RCC 7860 (cell line): ENCODE data around the gene TRMT6.
A peak's percentile ranks its signal among the peaks of the same experiment; 100 is the strongest.

Source experiments
- DNase-seq: peaks from one replicate; pipeline ENCODE4 v3.0.0-alpha.2; 2015; ENCODE audit warnings: low spot score
- FAIRE-seq: peaks from 2 replicates; lab custom pipeline; 2012; peaks lifted over from hg19 to GRCh38; lab: Jason Lieb, UNC

Gene TRMT6

GRCh38 chr20:5967469-5967868, 17.1 kb upstream of the TRMT6 start:
- DNase-seq = no peak
- no peak for FAIRE-seq

GRCh38 chr20:5949943-5950270, 426 bp downstream of the TRMT6 start:
- no peak for FAIRE-seq
- no peak for DNase-seq

GRCh38 chr20:5947276-5947675, 3.1 kb downstream of the TRMT6 start:
- no peak for DNase-seq
- FAIRE-seq = no peak

- peak; percentile 54 for DNase-seq
- no peak for FAIRE-seq
Measured at GRCh38 chr20:5945963-5946362, 4.4 kb downstream of the TRMT6 start.

DNA sequence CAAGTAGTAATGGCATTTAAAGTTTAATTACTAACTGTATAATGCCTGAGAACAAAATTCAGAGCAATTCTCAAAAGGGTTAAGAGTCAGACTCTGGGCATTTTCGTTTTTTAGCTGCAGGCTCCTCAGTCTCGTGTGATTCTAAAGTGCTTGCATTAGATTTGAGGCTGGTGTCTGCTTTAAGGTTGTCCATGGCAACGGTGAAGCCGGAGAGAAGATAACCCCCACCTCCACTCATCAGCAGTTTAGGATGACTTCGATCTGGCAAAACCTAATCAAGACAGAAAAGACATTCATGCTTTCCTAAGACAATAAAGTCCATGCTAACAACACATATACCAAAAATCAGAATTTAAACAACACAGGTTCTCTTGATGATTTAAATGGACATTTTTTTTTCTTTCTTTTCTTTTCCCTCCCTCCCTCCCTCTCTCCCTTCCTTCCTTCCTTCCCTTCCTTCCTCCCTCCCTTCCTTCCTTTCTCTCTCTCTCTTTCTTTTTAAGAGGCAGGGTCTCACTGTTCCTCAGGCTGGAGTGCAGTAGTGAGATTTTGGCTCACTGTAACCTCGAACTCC, 11.8 kb downstream of the TRMT6 start:
- FAIRE-seq (no peak), DNase-seq (no peak)

- FAIRE-seq = no peak
- no peak for DNase-seq
Measured at GRCh38 chr20:5936238-5936637, 14.1 kb downstream of the TRMT6 start.

- no peak for FAIRE-seq
- no peak for DNase-seq
Measured at GRCh38 chr20:5935384-5935783, 14.9 kb downstream of the TRMT6 start.

DNA sequence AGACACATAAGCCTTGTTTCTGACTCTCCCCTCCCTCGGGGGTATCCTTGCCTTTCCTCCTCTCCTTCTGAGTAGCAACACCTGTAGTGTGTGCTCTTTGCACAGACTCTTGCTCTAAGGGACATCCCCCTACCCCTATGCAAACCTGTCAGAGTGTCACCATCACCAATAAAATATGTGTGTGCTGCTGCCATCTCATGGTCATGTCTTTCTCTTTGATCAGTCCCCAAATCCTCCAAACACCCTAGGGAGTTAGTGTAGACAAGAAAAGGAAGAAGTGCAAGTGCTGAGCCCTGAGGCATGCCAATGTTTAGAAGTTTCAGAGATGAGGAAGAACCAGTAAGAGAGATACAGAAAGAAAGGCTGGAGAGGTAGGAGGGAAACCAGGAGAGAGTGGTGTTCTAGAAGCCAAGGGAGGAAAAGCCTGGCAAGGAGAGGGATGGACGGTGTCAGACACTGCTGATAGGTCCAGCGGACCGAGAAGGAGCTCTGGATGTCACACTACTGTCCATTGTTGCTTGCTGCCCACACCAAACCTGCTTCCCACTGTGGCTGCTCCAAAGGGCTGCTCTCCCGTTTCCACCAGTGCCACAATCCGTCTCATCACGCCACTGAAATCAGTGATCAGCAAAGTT, 16.4 kb downstream of the TRMT6 start:
- FAIRE-seq = no peak

GRCh38 chr20:5932796-5933195, 17.5 kb downstream of the TRMT6 start:
- no peak for FAIRE-seq
- DNase-seq = no peak

More for the DNA sequence above, 16.4 kb downstream of the TRMT6 start:
- no peak for DNase-seq

GRCh38 chr20:5931411-5931810, 18.9 kb downstream of the TRMT6 start:
- FAIRE-seq = no peak
- no peak for DNase-seq

DNA sequence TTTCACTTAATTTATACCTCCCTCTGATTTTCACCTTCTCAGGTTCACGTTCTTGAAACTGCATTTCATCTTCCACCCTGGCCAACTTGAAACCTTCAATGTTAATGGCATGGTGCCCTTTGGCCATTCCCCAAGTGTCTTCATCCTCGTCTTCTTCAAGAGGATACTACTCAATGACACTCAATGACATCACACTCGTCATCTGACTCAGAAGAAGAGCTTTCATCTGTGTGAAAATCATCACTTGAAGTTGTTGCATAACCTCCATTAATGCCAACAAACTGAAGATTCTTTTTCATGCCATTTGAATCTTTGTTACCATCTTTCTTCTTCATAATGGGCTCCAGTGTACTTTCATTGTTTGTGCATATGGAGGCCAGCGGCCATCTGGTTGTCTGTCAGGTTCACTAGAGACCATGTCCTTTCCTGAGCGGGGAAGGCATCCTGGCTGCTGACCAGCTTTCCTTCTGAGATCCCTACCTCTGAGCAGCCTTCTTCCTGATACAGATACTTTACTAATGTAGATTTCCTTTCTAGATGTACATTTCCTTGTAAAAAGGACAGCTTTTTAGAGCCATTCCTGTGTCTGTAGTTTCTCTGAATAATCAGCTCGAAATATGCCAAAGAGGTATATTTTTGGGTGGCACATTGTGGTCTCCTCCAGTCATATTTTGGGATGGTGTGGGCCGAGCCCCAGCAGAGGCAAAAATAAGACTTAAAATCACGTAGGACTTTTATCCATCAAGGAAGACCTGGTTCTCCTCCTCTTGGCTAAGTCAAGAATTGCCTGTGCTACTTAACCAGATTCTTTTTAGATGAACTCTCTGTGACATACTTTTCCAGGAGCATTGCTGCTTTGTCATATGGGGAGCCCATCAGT, 21.3 kb downstream of the TRMT6 start:
- FAIRE-seq = no peak
- DNase-seq = no peak

DNA sequence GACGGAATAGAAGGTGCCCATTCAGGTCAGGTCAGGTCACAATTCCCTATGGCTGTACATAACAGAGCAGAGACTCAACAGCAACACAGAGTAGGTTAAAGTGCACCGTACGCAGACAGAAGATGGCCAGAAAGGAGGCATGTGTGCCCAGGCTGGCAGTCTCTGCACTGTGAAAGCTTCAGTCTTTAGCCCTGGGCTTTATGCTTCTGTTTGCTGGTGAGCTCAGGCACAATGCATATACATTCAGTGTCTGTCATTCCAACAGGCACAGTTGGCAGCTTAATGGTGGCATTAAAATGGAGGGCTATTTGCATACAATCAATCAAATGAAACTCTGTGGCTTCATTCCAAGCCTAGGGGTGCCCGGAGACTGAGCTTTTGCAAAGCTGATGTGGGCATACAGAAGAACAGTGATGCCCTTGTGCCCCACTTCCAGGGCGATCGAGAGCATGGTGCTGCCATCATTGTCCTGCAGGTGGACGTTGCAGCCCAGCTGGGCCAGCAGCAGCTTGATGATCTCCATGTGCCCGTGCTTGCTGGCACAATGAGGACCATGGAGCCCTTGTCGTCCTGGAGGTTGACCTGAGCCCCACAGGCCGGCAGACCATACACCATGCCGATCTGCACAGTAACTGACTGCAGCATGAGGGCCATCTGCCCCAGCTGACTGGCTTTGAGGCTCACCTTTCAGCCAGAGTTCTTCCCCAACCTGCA, 22.4 kb downstream of the TRMT6 start:
- no peak for FAIRE-seq
- no peak for DNase-seq

DNA sequence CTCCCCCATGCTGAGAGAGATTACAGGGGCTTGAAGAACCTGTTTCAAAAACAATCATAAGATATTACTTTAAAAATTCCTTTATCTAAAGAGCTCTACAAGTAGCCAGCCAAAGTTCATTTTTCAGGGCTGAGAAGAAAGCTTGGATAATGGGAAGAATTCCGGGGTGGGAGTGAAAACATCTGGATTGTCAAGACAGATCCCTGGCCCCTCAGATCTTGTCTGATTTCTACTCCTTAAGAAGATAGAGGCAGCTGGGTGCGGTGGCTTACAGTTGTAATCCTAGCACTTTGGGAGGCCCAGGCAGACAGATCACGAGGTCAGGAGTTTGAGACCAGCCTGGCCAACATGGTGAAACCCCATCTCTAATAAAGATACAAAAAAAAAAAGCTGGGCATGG, 24.8 kb downstream of the TRMT6 start:
- FAIRE-seq (no peak), DNase-seq (no peak)

GRCh38 chr20:5923493-5923892, 26.8 kb downstream of the TRMT6 start:
- FAIRE-seq (no peak), DNase-seq (no peak)

DNA sequence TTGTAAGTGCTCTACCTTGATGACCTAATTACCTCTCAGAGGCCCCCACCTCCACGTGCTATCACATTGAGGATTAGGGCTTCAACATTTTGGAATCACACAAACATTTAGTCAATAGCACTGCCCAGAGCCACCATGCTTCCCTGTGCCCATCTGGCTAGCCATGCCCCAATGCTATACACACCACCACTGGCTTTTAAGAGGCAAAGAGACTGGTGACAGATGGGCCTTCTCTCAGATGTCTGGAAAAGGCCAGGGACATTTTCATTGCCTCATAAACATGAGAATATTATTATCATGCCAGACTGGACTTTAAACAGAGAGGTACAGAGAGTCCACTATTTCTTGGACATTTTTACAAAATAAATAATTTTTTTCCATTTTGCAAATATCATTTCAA, 29.8 kb downstream of the TRMT6 start:
- no peak for FAIRE-seq

GRCh38 chr20:5919626-5920544, 30.4 kb downstream of the TRMT6 start:
- no peak for FAIRE-seq
- DNase-seq = no peak

More for the DNA sequence above, 29.8 kb downstream of the TRMT6 start:
- DNase-seq = no peak

GRCh38 chr20:5918856-5919625, 31.3 kb downstream of the TRMT6 start:
- FAIRE-seq = peak; percentile 74
- peak; percentile 59 for DNase-seq

- no peak for DNase-seq
- no peak for FAIRE-seq
Measured at GRCh38 chr20:5914859-5915258, 35.5 kb downstream of the TRMT6 start.

DNA sequence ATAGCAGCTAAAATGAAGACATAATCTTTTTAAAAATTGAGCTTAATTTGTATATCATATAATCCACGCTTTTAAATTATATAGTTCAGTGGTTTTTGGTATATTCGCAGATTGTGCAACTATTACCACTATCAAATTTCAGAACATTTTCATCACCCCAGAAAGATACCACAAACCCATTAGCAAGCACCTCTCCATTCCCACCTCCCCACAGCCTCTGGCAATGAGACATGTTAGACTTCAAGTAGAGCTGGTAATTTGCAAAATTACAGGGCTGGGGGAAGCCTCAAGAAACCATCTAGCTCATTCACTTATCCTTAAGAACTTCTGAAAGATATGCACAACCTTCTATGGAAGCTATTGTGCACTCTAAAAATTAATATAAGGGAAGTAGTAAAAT, 37.2 kb downstream of the TRMT6 start:
- FAIRE-seq (no peak), DNase-seq (no peak)

DNA sequence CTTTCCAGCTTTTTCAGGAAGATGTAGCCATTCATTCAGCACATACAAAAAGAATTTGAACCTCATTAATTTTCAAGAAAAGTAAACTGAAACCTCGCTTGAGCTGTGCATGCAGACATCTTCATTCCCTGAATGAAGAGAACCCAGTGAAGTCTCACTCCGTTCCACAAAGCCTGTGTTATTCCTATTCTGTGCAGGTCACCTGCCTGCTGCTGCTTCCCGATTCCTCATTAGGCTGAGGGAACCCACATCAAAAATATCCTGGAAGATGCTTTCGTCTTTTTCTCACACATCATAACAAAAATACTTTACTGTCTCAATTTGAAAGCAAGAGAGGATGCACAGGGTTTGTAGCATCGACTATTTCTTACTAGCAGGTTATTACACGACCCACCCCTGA, 40.1 kb downstream of the TRMT6 start:
- DNase-seq (no peak), FAIRE-seq (no peak)
